GM18519 (cell line): Measurements from ENCODE around the gene PPP1R37.

Source experiments
- ATAC-seq: cut with Tn5 transposase; IDR thresholded peaks from one replicate; pipeline ENCODE4 v1.9.1; 2021; ENCODE audit warnings: mild to moderate bottlenecking, moderate library complexity; ENCODE audit not compliant: unreplicated experiment, low FRiP score

The PPP1R37 gene

GRCh38 chr19:45163751-45164460, 70.9 kb downstream of the PPP1R37 start:
- ATAC-seq, result no peak

- ATAC-seq, result no peak
Observed at GRCh38 chr19:45164577-45165335, 71.8 kb downstream of the PPP1R37 start.

GRCh38 chr19:45166723-45167252, 73.8 kb downstream of the PPP1R37 start:
- ATAC-seq, result no peak

GRCh38 chr19:45168767-45169351, 75.9 kb downstream of the PPP1R37 start:
- no peak for ATAC-seq

- no peak for ATAC-seq
Observed at GRCh38 chr19:45169602-45170001, 76.6 kb downstream of the PPP1R37 start.

GRCh38 chr19:45170146-45171106, 77.4 kb downstream of the PPP1R37 start:
- ATAC-seq, result no peak

GRCh38 chr19:45171211-45171623, 78.2 kb downstream of the PPP1R37 start:
- no peak for ATAC-seq

- no peak for ATAC-seq
Observed at GRCh38 chr19:45172173-45172572, 79.2 kb downstream of the PPP1R37 start.

- ATAC-seq, result no peak
Observed at GRCh38 chr19:45172611-45173208, 79.7 kb downstream of the PPP1R37 start.

GRCh38 chr19:45173816-45174215, 80.8 kb downstream of the PPP1R37 start:
- no peak for ATAC-seq

GRCh38 chr19:45175515-45176345, 82.8 kb downstream of the PPP1R37 start:
- ATAC-seq, result no peak

GRCh38 chr19:45177817-45178261, 84.9 kb downstream of the PPP1R37 start, which contains the start of gene TRAPPC6A:
Gene TRAPPC6A (minus strand): TSS chr19:45178237. CDS start chr19:45178218, 19 bp downstream.
- no peak for ATAC-seq

GRCh38 chr19:45178262-45179071, 85.5 kb downstream of the PPP1R37 start, which contains the start of gene BLOC1S3:
Gene BLOC1S3 (plus strand): TSS chr19:45178784. CDS start chr19:45179297, 513 bp downstream.
- ATAC-seq, result peak; percentile 63

- ATAC-seq, result no peak
Observed at GRCh38 chr19:45179072-45179891, 86.3 kb downstream of the PPP1R37 start.

- no peak for ATAC-seq
Observed at GRCh38 chr19:45179892-45180370, 87.0 kb downstream of the PPP1R37 start.

- ATAC-seq, result no peak
Observed at GRCh38 chr19:45180936-45181335, 88.0 kb downstream of the PPP1R37 start.

- no peak for ATAC-seq
Observed at GRCh38 chr19:45182758-45183157, 89.8 kb downstream of the PPP1R37 start.
